NK-92 treated with Interleukin-12 subunit alpha and Interleukin-12 subunit beta, amount 100 ng/mL, for 24 hours (cell line): ENCODE results near the gene CRYL1.

Experiments used
- DNase-seq: peaks from one replicate; lab custom pipeline; 2025; lab: John Stamatoyannopoulos, UW

Gene CRYL1

GRCh38 chr13:20420938-20421337 lies 104.7 kb downstream of the CRYL1 start:
- DNase-seq: no peak

GRCh38 chr13:20418953-20419352 lies 106.7 kb downstream of the CRYL1 start:
- DNase-seq: no peak

GRCh38 chr13:20416223-20416745 lies 109.4 kb downstream of the CRYL1 start:
- DNase-seq: no peak

- DNase-seq: no peak
Observed at GRCh38 chr13:20415694-20416107, 110.0 kb downstream of the CRYL1 start.

GRCh38 chr13:20415306-20415679 lies 110.4 kb downstream of the CRYL1 start:
- no peak for DNase-seq

GRCh38 chr13:20414546-20415305 lies 110.9 kb downstream of the CRYL1 start:
- DNase-seq: no peak

GRCh38 chr13:20412691-20413355 lies 112.8 kb downstream of the CRYL1 start:
- no peak for DNase-seq

- peak; percentile 34 for DNase-seq
Observed at GRCh38 chr13:20411638-20412342, 113.9 kb downstream of the CRYL1 start.

- DNase-seq: no peak
Observed at GRCh38 chr13:20410726-20411125, 114.9 kb downstream of the CRYL1 start.

- no peak for DNase-seq
Observed at GRCh38 chr13:20408181-20408580, 117.5 kb downstream of the CRYL1 start.

- DNase-seq: no peak
Observed at GRCh38 chr13:20407759-20408158, 117.9 kb downstream of the CRYL1 start.

GRCh38 chr13:20405691-20406090 lies 120.0 kb downstream of the CRYL1 start:
- DNase-seq: no peak

GRCh38 chr13:20404488-20405222 lies 121.0 kb downstream of the CRYL1 start:
- no peak for DNase-seq

- DNase-seq: no peak
Observed at GRCh38 chr13:20403826-20404225, 121.8 kb downstream of the CRYL1 start.

- DNase-seq: no peak
Observed at GRCh38 chr13:20402881-20403280, 122.8 kb downstream of the CRYL1 start.

GRCh38 chr13:20401931-20402856 lies 123.5 kb downstream of the CRYL1 start:
- DNase-seq: no peak

GRCh38 chr13:20401531-20401930 lies 124.1 kb downstream of the CRYL1 start:
- no peak for DNase-seq

GRCh38 chr13:20400774-20401173 lies 124.9 kb downstream of the CRYL1 start:
- no peak for DNase-seq

GRCh38 chr13:20399961-20400360 lies 125.7 kb downstream of the CRYL1 start:
- no peak for DNase-seq

GRCh38 chr13:20399515-20399914 lies 126.1 kb downstream of the CRYL1 start:
- DNase-seq: no peak

- DNase-seq: no peak
Observed at GRCh38 chr13:20398459-20398858, 127.2 kb downstream of the CRYL1 start.
